A549 treated with AZD2906 at 1 μM for 4 hours (cell line): ENCODE data around the gene LCE4A. TPM values are rescaled to one million over a fixed set of nuclear protein-coding genes. Genes with fewer than 3 reads are reported as not detected.

Experiments used
- total RNA-seq: library from RNA; stranded (reverse); fragments of 200-300 nt; extraction: Qiagen RNA extraction; gene quantifications from 5 replicates; pipeline ENCODE4 v1.2.3, GENCODE V29; 2022

The LCE4A gene
- not detected in 5 replicates for total RNA-seq

DNA sequence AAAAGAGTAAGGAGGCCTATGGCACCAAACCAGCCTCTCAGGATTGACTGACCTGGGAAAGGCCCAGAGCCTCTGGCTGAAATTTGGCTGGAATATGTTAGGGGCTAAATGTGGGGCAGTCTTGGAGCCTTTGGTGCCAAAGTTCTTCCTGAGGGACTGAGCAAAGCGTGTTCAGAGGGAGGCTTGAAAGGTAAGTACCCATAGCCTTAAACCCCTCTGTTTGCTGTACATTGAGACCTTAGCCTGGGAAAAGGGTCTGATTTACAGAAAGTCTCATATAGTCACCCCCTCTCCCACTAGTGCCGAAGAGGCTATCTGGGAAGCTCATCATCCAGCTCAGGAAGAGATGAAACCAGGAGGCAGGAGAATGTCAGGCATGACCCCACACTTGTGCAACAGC is at the start of gene LCE4A:
LCE4A (plus strand) TSS at position 301 of the 400 bp plus-strand sequence. CDS start 916 bp downstream, outside the sequence.

GRCh38 chr1:152663098-152663497 is 44.9 kb upstream of the LCE4A start, which contains the start of gene LCE2D:
Gene LCE2D (plus strand): TSS chr1:152663380. CDS start chr1:152664106, 726 bp downstream.

GRCh38 chr1:152674983-152675382 is 33.0 kb upstream of the LCE4A start, which contains the start of gene LCE2C:
Gene LCE2C (plus strand): TSS chr1:152675279. CDS start chr1:152676016, 737 bp downstream.

GRCh38 chr1:152685823-152686222 is 22.1 kb upstream of the LCE4A start, which contains the start of gene LCE2B:
Gene LCE2B (plus strand): TSS chr1:152686123. CDS start chr1:152686844, 721 bp downstream.

GRCh38 chr1:152697701-152698600 is 10.0 kb upstream of the LCE4A start, which contains the start of gene LCE2A:
Gene LCE2A (plus strand): TSS chr1:152698345. CDS start chr1:152698902, 557 bp downstream.

DNA sequence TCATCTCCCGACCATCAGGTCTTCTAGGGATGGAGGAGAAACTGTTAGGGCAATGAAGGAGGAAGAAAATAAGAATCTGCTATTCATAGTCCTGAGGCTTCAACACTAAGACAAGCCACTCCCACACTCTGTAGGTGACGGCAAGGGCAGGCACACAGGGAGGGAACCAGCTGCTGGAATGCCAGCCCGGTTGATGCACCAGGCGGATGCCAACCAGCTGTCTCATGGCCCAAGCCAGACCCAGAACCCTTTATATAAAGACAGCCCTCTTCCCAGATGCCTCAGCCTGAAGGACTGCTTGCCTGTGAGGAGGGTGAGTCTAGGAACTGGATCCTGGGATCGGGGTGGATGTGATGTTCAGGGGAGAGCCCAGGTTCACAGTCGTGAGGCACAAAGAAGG is 49.8 kb downstream of the LCE4A start, which contains the start of gene KPRP:
KPRP (plus strand) TSS at position 279 of the 400 bp plus-strand sequence. CDS start 1,564 bp downstream, outside the sequence.

Other genes starting within 250 kb of the LCE4A start
- gene LCE5A, start 197.4 kb upstream of the LCE4A start, total RNA-seq, result not detected in 5 replicates
- gene CRCT1, start 193.7 kb upstream of the LCE4A start, total RNA-seq, result 0.27 to 0.84 TPM (median 0.45 TPM) in 5 replicates
- gene LCE3E, start 141.4 kb upstream of the LCE4A start, total RNA-seq, result 0.12 to 0.24 TPM (median 0.20 TPM) in 4 of 5 replicates, not detected in the other
- 2.8 to 4.4 TPM (median 3.1 TPM) in 5 replicates for gene LCE3D, start 127.6 kb upstream of the LCE4A start, total RNA-seq
- not detected in 5 replicates for gene LCE3C, start 107.9 kb upstream of the LCE4A start, total RNA-seq
- not detected in 5 replicates for gene LCE3B, start 94.3 kb upstream of the LCE4A start, total RNA-seq
- gene LCE3A, start 85.1 kb upstream of the LCE4A start, total RNA-seq, result not detected in 5 replicates
- gene LCE2D, start 44.8 kb upstream of the LCE4A start, total RNA-seq, result not detected in 5 replicates
- gene LCE2C, start 32.9 kb upstream of the LCE4A start, total RNA-seq, result not detected in 5 replicates
- gene LCE2B, start 22.0 kb upstream of the LCE4A start, total RNA-seq, result not detected in 5 replicates
- not detected in 5 replicates for gene LCE2A, start 9.8 kb upstream of the LCE4A start, total RNA-seq
- gene KPRP, start 49.9 kb downstream of the LCE4A start, total RNA-seq, result not detected in 5 replicates
- not detected in 5 replicates for gene LCE1F, start 67.0 kb downstream of the LCE4A start, total RNA-seq
- 0.32 TPM in 1 of 5 replicates, not detected in the others for gene LCE1E, start 78.1 kb downstream of the LCE4A start, total RNA-seq
- gene LCE1D, start 88.6 kb downstream of the LCE4A start, total RNA-seq, result not detected in 5 replicates
- 0.22 TPM in 1 of 5 replicates, not detected in the others for gene LCE1C, start 98.5 kb downstream of the LCE4A start, total RNA-seq
- 0.06 to 0.10 TPM (median 0.08 TPM) in 3 of 5 replicates, not detected in the others for gene LCE1B, start 103.8 kb downstream of the LCE4A start, total RNA-seq
- gene LCE1A, start 119.3 kb downstream of the LCE4A start, total RNA-seq, result not detected in 5 replicates
- gene LCE6A, start 134.7 kb downstream of the LCE4A start, total RNA-seq, result not detected in 5 replicates
- not detected in 5 replicates for gene LCE7A, start 151.8 kb downstream of the LCE4A start, total RNA-seq
- gene SMCP, start 170.2 kb downstream of the LCE4A start, total RNA-seq, result not detected in 5 replicates
- gene IVL, start 200.4 kb downstream of the LCE4A start, total RNA-seq, result 0.06 to 0.18 TPM (median 0.11 TPM) in 4 of 5 replicates, not detected in the other
- not detected in 5 replicates for gene SPRR5, start 239.0 kb downstream of the LCE4A start, total RNA-seq